22Rv1 (cell line): Measurements from ENCODE around the gene NAV2.

Experiments used
- ZFX ChIP-seq: fragments of 450-650 bp; IDR thresholded peaks from 2 replicates; pipeline ENCODE4 v1.6.1; 2017; ENCODE audit warnings: antibody characterized with exemption, borderline replicate concordance
- TF ChIP-seq, protein P1 (sequence below): fragments of 450-650 bp; IDR thresholded peaks from 2 replicates; pipeline ENCODE4 v1.5.1; 2017; ENCODE audit warnings: mild to moderate bottlenecking

DNA sequence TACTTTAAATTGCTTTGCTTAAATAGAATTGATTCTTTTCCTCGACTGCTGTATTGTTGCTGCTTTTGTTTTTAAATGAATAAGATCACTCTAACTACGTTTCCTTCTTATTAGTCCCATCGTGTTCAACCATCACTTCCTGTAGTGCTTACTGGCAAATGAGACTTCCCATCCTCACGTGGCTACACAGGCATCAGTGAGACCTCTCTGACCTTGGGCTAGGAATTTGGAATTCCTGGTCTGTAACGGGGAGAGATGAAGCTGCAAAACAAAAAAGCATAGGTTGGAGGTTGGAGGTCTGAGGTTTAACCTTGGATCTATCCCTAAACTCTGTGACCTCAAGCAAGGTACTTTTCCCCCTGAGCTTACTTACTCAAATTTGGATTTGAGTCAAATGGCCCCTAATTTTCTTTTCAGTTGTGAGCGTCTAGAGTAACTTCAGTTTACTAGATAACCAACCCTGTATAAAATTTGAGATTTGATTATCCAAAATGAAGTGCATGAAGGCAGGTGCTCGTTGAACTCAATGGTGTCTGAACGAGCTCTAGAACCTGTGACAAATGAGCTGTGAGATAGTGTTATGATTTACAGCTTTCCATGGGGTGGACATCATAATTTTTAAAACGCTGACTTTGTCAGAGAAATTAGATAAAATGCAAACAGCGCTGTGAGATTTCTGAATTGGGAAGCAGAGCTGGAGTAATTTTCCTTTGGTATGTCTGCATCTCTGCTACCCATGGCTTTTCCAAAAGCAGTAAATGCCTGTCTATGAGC lies 296.4 kb downstream of the NAV2 start:
- TF ChIP-seq, protein P1, sequence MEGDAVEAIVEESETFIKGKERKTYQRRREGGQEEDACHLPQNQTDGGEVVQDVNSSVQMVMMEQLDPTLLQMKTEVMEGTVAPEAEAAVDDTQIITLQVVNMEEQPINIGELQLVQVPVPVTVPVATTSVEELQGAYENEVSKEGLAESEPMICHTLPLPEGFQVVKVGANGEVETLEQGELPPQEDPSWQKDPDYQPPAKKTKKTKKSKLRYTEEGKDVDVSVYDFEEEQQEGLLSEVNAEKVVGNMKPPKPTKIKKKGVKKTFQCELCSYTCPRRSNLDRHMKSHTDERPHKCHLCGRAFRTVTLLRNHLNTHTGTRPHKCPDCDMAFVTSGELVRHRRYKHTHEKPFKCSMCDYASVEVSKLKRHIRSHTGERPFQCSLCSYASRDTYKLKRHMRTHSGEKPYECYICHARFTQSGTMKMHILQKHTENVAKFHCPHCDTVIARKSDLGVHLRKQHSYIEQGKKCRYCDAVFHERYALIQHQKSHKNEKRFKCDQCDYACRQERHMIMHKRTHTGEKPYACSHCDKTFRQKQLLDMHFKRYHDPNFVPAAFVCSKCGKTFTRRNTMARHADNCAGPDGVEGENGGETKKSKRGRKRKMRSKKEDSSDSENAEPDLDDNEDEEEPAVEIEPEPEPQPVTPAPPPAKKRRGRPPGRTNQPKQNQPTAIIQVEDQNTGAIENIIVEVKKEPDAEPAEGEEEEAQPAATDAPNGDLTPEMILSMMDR = no peak
- TF ChIP-seq ZFX = no peak
